ENCODE measurements around the gene LYL1. TPM values are rescaled to one million over a fixed set of nuclear protein-coding genes. Genes with fewer than 3 reads are reported as not detected.

Gene LYL1
- total and polyA plus RNA-seq, 2 of the 13 experiments (the other 11 are each of a cell fraction or from before 2014, with no cell fraction given): 0.75 to 0.92 TPM

- TF ChIP-seq NR2C2 (CRISPR knock-in tag; IDR thresholded peaks at IDR 0.05; ENCODE audit: borderline replicate concordance) (0 out of 2 replicates have a peak, but pooled peaks have one; percentile 17), ZNF766 (CRISPR knock-in tag; IDR thresholded peaks at IDR 0.05; ENCODE audit: borderline replicate concordance) (no peak), IRX3 (CRISPR knock-in tag; IDR thresholded peaks at IDR 0.05; ENCODE audit: borderline replicate concordance, low read depth) (no peak), POGK (CRISPR knock-in tag; conservative IDR thresholded peaks at IDR 0.05) (peak; percentile 64; the same call in 1 of the 2 replicates), CREB1 (IDR thresholded peaks at IDR 0.05) (no peak), CREB1 (CRISPR knock-in tag; IDR thresholded peaks at IDR 0.05) (0 out of 2 replicates have a peak, but pooled peaks have one; percentile 53), ARID4A (CRISPR knock-in tag; IDR thresholded peaks at IDR 0.05; ENCODE audit: borderline replicate concordance) (peak; percentile 65; the same call in 1 of the 2 replicates), KLF16 (CRISPR knock-in tag; IDR thresholded peaks at IDR 0.05) (peak in 1 of 2 experiments; percentile 89; a peak in 2 of 4 replicates), ZBTB42 (CRISPR knock-in tag; IDR thresholded peaks at IDR 0.05) (peak; percentile 22; the same call in 1 of the 2 replicates), ZNF672 (CRISPR knock-in tag; IDR thresholded peaks at IDR 0.05) (no peak), IRF2 (CRISPR knock-in tag; IDR thresholded peaks at IDR 0.05) (peak; percentile 62; the same call in 1 of the 2 replicates), XBP1 (CRISPR knock-in tag; IDR thresholded peaks at IDR 0.05) (no peak), ZNF33B (CRISPR knock-in tag; IDR thresholded peaks at IDR 0.05) (peak; percentile 17; the same call in 1 of the 2 replicates), ATM (IDR thresholded peaks at IDR 0.05; ENCODE audit: borderline replicate concordance) (no peak), FOXA3 (CRISPR knock-in tag; IDR thresholded peaks at IDR 0.05) (peak; percentile 72), ETV5 (CRISPR knock-in tag; IDR thresholded peaks at IDR 0.05; ENCODE audit: borderline replicate concordance) (peak; percentile 76; the same call in 1 of the 2 replicates), SAP130 (CRISPR knock-in tag; IDR thresholded peaks at IDR 0.05; ENCODE audit: low read depth) (peak; percentile 85), ZNF317 (CRISPR knock-in tag; IDR thresholded peaks at IDR 0.05) (peak; percentile 59; the same call in 1 of the 2 replicates), POLR2AphosphoS2 (IDR thresholded peaks at IDR 0.05; ENCODE audit: low read depth, low read length) (peak; percentile 45; the same call in 1 of the 2 replicates), ZBTB21 (CRISPR knock-in tag; IDR thresholded peaks at IDR 0.05) (peak; percentile 14; the same call in 1 of the 2 replicates), ARID2 (CRISPR knock-in tag; IDR thresholded peaks at IDR 0.05; ENCODE audit: borderline replicate concordance) (no peak), ATF2 (CRISPR knock-in tag; IDR thresholded peaks at IDR 0.05) (peak; percentile 74; the same call in 1 of the 2 replicates), MED1 (CRISPR knock-in tag; IDR thresholded peaks at IDR 0.05) (peak; percentile 92)
Measured at GRCh38 chr19:13053761-13054625, 48.7 kb downstream of the LYL1 start (continued).
